Inflammatory macrophage treated with lipopolysaccharide for 4 hours (primary cell): Measurements from ENCODE around the gene SH3BGR.

Experiments used
- DNase-seq: peaks from one replicate; pipeline ENCODE4 v3.0.0-alpha.2; 2020

Gene SH3BGR

GRCh38 chr21:39555911-39556590 is 104.3 kb downstream of the SH3BGR start:
- DNase-seq: no peak

- DNase-seq: no peak
Measured at GRCh38 chr21:39559511-39559910, 107.7 kb downstream of the SH3BGR start.

- DNase-seq: no peak
Measured at GRCh38 chr21:39561140-39561539, 109.4 kb downstream of the SH3BGR start.

GRCh38 chr21:39562791-39563770 is 111.3 kb downstream of the SH3BGR start:
- no peak for DNase-seq

GRCh38 chr21:39564200-39564599 is 112.4 kb downstream of the SH3BGR start:
- DNase-seq: no peak
